Neutrophil (primary cell): ENCODE results near the gene MRPS5.

Experiments
- H3K27ac ChIP-seq: fragments of 200-600 bp; sonication (generic); 2 replicates; pipeline ENCODE4 v1.5.1; 2016; ENCODE audit warnings: mild to moderate bottlenecking, moderate library complexity
- H3K27me3 ChIP-seq: fragments of 200-600 bp; sonication (generic); 2 replicates; pipeline ENCODE4 v1.6.0; 2016; ENCODE audit warnings: mild to moderate bottlenecking
- H3K36me3 ChIP-seq: fragments of 200-600 bp; sonication (generic); 2 replicates; pipeline ENCODE4 v1.5.1; 2017
- H3K4me1 ChIP-seq, 2 experiments: fragments of 200-600 bp in 1 of 2; sonication (generic) in 1 of 2; 1 replicate in 1 of 2; 2 replicates in 1 of 2; pipeline versions ENCODE4 v1.5.1 to v1.6.1; 2013 to 2016; ENCODE audit warnings: low read depth in 1 of 2, low read length in 1 of 2, mild to moderate bottlenecking in 1 of 2, moderate library complexity in 1 of 2; ENCODE audit not compliant: control insufficient read depth in 1 of 2, insufficient read depth in 1 of 2
- H3K4me3 ChIP-seq, 2 experiments: fragments of 200-600 bp in 1 of 2; sonication (generic) in 1 of 2; 1 replicate in 1 of 2; 2 replicates in 1 of 2; pipeline ENCODE4 v1.5.1; 2013 to 2016; ENCODE audit warnings: low read depth in 1 of 2, low read length in 1 of 2, mild to moderate bottlenecking in 1 of 2, moderate library complexity in 1 of 2
- H3K9me3 ChIP-seq: fragments of 200-600 bp; sonication (generic); 2 replicates; pipeline ENCODE4 v1.5.1; 2016
- TF ChIP-seq, protein P1 (sequence below): fragments of 200-600 bp; sonication (generic); IDR thresholded peaks from 2 replicates; pipeline ENCODE4 v1.5.1; 2016; ENCODE audit warnings: antibody characterized with exemption

MRPS5 gene

DNA sequence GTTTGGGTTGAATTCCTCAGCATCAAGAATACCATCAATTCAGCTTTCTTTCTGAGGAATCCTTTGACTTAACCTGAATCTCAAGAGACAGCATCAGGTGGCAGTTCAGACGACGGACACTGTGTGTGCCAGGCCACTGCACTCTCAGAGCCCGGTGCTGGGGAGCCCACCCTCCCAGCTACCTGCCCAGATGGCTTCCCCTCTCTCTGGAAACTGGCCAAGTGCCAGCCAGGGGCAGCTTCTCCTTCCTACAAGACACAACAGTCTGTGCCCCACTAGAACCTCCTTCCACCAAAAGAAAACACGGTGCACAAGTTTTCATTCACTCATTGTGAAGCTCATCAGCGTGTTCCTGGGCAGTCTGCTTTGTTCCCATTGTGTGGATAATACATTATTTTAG lies 67.6 kb downstream of the MRPS5 start:
- no peaks in the 10 kb centered on the region for H3K9me3 ChIP-seq
- H3K27ac ChIP-seq, result no peak overlapping the region
- H3K27me3 ChIP-seq, result peaks cover 13% of the 10 kb centered on the region
- H3K4me1 ChIP-seq, result no peaks in the 10 kb centered on the region
- TF ChIP-seq, protein P1, sequence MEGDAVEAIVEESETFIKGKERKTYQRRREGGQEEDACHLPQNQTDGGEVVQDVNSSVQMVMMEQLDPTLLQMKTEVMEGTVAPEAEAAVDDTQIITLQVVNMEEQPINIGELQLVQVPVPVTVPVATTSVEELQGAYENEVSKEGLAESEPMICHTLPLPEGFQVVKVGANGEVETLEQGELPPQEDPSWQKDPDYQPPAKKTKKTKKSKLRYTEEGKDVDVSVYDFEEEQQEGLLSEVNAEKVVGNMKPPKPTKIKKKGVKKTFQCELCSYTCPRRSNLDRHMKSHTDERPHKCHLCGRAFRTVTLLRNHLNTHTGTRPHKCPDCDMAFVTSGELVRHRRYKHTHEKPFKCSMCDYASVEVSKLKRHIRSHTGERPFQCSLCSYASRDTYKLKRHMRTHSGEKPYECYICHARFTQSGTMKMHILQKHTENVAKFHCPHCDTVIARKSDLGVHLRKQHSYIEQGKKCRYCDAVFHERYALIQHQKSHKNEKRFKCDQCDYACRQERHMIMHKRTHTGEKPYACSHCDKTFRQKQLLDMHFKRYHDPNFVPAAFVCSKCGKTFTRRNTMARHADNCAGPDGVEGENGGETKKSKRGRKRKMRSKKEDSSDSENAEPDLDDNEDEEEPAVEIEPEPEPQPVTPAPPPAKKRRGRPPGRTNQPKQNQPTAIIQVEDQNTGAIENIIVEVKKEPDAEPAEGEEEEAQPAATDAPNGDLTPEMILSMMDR, result no peak
- no peaks in the 10 kb centered on the region for H3K36me3 ChIP-seq
- H3K4me3 ChIP-seq, result no peak overlapping the region

DNA sequence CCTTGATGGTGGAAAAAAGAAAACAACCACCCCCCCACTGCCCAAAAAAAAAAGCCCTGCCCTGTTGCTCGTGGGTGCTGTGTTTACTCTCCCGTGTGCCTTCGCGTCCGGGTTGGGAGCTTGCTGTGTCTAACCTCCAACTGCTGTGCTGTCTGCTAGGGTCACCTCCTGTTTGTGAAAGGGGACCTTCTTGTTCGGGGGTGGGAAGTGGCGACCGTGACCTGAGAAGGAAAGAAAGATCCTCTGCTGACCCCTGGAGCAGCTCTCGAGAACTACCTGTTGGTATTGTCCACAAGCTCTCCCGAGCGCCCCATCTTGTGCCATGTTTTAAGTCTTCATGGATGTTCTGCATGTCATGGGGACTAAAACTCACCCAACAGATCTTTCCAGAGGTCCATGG lies 68.1 kb downstream of the MRPS5 start:
- H3K27ac ChIP-seq, result no peak overlapping the region
- no peaks in the 10 kb centered on the region for H3K36me3 ChIP-seq
- no peak overlapping the region for H3K4me3 ChIP-seq
- no peaks in the 10 kb centered on the region for H3K9me3 ChIP-seq
- TF ChIP-seq, protein P1, result no peak
- H3K4me1 ChIP-seq, result no peaks in the 10 kb centered on the region
- peaks cover 15% of the 10 kb centered on the region for H3K27me3 ChIP-seq

DNA sequence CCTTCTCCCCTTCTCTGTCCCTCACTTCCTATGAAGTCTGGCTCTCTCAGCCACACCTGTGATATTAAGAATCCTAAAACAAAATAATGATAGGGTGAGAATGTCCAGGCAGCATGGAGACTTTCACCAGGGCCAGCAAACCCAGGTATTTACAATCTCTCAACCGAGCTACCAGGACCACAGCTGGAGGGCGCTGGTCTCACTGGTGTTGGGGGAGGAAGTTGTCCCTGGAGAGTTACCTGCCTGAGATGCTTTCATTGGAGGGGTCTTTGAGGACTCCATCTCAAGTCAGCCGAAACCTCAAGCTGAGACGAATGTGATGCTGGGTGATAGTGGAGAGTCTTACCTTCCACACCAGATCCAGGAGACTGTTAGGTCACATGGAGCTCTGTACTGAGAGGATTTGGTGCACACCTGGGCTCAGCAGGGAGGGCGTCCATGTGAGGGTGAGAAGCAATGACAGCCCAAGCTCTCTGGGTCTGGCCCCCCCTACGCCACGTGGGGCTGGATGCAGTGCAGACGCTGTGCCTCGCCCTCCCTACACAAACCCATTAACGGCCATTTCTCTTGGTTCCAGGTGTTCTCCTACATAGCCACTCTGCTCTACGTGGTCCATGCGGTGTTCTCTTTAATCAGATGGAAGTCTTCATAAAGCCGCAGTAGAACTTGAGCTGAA lies 68.7 kb downstream of the MRPS5 start:
- H3K36me3 ChIP-seq, result no peaks in the 10 kb centered on the region
- H3K4me1 ChIP-seq, result no peaks in the 10 kb centered on the region
- no peaks in the 10 kb centered on the region for H3K9me3 ChIP-seq
- no peak overlapping the region for H3K4me3 ChIP-seq
- TF ChIP-seq, protein P1, result no peak
- no peak overlapping the region for H3K27ac ChIP-seq
- H3K27me3 ChIP-seq, result peaks cover 18% of the 10 kb centered on the region

- Histone ChIP-seq H3K4me1 (no peaks in the 10 kb centered on the region), H3K9me3 (no peaks in the 10 kb centered on the region), H3K4me3 (no peak overlapping the region), H3K27ac (no peak overlapping the region), H3K27me3 (peaks cover 18% of the 10 kb centered on the region), H3K36me3 (no peaks in the 10 kb centered on the region)
- TF ChIP-seq, protein P1, result no peak
Measured at GRCh38 chr2:95052307-95052706, 69.3 kb downstream of the MRPS5 start.

DNA sequence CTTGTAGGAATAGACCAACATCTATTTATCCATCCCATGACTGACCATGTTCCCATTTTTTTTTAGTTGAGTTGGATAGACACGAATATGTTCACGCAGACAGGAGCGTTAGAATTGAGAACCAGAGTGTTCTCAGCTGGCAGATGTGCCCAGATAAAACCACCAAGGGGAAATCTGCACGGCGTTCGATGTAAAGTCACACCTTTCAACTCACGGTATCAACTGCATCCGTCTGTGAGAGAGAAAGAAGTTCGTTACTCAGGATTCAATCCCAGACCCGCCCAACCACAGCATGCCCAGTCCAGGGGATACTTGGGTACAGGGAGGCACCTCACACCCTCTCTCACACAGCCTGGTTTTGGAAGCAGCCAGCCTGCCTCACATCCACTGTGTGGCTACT lies 70.0 kb downstream of the MRPS5 start:
- H3K9me3 ChIP-seq, result no peaks in the 10 kb centered on the region
- H3K4me3 ChIP-seq, result no peak overlapping the region
- peaks cover 18% of the 10 kb centered on the region for H3K27me3 ChIP-seq
- TF ChIP-seq, protein P1, result no peak
- H3K4me1 ChIP-seq, result no peaks in the 10 kb centered on the region
- H3K36me3 ChIP-seq, result no peaks in the 10 kb centered on the region
- no peak overlapping the region for H3K27ac ChIP-seq
